Measurements from ENCODE around the gene ISG20.

DNA sequence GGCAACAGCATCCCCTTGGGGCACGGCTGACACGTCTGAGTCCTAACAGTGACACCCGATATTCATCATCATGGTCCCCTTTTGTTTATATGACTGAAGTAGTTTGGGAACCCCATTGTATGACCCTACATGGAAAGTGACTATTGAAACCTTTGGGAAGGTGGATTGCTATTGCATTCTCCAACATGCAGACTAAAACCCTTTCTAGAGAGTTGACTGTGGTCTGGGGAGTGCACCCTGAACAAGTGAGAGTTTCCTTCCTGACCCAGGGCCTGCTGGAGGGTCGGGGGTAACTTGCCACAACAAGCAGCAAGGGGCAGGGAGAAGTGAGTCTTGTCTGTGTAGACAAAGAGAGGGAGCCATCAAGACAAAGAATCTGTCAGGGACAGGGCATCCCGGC lies 54.4 kb downstream of the ISG20 start:
- no peak for TF ChIP-seq ZNF10 (tag by site-specific recombination; IDR thresholded peaks at IDR 0.05)
- TF ChIP-seq, protein P1, sequence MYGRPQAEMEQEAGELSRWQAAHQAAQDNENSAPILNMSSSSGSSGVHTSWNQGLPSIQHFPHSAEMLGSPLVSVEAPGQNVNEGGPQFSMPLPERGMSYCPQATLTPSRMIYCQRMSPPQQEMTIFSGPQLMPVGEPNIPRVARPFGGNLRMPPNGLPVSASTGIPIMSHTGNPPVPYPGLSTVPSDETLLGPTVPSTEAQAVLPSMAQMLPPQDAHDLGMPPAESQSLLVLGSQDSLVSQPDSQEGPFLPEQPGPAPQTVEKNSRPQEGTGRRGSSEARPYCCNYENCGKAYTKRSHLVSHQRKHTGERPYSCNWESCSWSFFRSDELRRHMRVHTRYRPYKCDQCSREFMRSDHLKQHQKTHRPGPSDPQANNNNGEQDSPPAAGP (tag by site-specific recombination; IDR thresholded peaks at IDR 0.05): no peak
- no peak for TF ChIP-seq ZNF544 (tag by site-specific recombination; IDR thresholded peaks at IDR 0.05)
- TF ChIP-seq, protein P2, sequence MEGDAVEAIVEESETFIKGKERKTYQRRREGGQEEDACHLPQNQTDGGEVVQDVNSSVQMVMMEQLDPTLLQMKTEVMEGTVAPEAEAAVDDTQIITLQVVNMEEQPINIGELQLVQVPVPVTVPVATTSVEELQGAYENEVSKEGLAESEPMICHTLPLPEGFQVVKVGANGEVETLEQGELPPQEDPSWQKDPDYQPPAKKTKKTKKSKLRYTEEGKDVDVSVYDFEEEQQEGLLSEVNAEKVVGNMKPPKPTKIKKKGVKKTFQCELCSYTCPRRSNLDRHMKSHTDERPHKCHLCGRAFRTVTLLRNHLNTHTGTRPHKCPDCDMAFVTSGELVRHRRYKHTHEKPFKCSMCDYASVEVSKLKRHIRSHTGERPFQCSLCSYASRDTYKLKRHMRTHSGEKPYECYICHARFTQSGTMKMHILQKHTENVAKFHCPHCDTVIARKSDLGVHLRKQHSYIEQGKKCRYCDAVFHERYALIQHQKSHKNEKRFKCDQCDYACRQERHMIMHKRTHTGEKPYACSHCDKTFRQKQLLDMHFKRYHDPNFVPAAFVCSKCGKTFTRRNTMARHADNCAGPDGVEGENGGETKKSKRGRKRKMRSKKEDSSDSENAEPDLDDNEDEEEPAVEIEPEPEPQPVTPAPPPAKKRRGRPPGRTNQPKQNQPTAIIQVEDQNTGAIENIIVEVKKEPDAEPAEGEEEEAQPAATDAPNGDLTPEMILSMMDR (tag by site-specific recombination; IDR thresholded peaks at IDR 0.05): no peak
- TF ChIP-seq ZEB2 (tag by site-specific recombination; IDR thresholded peaks at IDR 0.05): no peak
- no peak for TF ChIP-seq OVOL3 (tag by site-specific recombination; IDR thresholded peaks at IDR 0.05)
